ENCODE measurements around the gene CST7. TPM values are rescaled to one million over a fixed set of nuclear protein-coding genes. Genes with fewer than 3 reads are reported as not detected.

The CST7 gene
- polyA plus RNA-seq, 1 donor from 2014 or later: not detected

GRCh38 chr20:24962510-24962909, 13.4 kb downstream of the CST7 start:
- no peaks in the 10 kb centered on the region for H3K27me3 ChIP-seq (ENCODE audit: insufficient read depth, low read depth, low read length)
- no peaks in the 10 kb centered on the region for H3F3A ChIP-seq (ENCODE audit: insufficient read depth, low read length, poor library complexity, severe bottlenecking)
- H4K20me1 ChIP-seq (ENCODE audit: insufficient read depth): no peaks in the 10 kb centered on the region
- H2AFZ ChIP-seq (ENCODE audit: low read depth, low read length): no peak overlapping the region
- H3K9me2 ChIP-seq (ENCODE audit: insufficient read depth, low read length): no peaks in the 10 kb centered on the region
- no peak overlapping the region for H3K4me2 ChIP-seq (ENCODE audit: low read length)
- peaks cover 18% of the 10 kb centered on the region for H3K36me3 ChIP-seq (ENCODE audit: insufficient read depth, low read length)
- no peak overlapping the region for H3K9ac ChIP-seq (ENCODE audit: low read length)
- H3K9me3 ChIP-seq (ENCODE audit: low read length): no peaks in the 10 kb centered on the region
- no peak overlapping the region for H3K4me3 ChIP-seq (ENCODE audit: low read length)
- H3K27ac ChIP-seq (ENCODE audit: low read length): no peak overlapping the region
- TF ChIP-seq TAF1 (IDR thresholded peaks at IDR 0.05; ENCODE audit: low read depth) (no peak), REST (IDR thresholded peaks at IDR 0.05; ENCODE audit: borderline replicate concordance) (no peak), MXI1 (conservative IDR thresholded peaks at IDR 0.05; ENCODE audit: poor library complexity, severe bottlenecking) (no peak), POLR2AphosphoS5 (IDR thresholded peaks at IDR 0.05) (no peak), EP300 (conservative IDR thresholded peaks at IDR 0.05; ENCODE audit: poor library complexity, severe bottlenecking) (no peak)
- no peaks in the 10 kb centered on the region for H3K79me2 ChIP-seq (replicated peaks; ENCODE audit: insufficient read depth, low read length)

GRCh38 chr20:24963672-24964505, 14.8 kb downstream of the CST7 start:
- no peaks in the 10 kb centered on the region for H3K9me2 ChIP-seq (ENCODE audit: insufficient read depth, low read length)

More at GRCh38 chr20:24963672-24964505, 14.8 kb downstream of the CST7 start:
- Histone ChIP-seq H3K27me3 (ENCODE audit: insufficient read depth, low read depth, low read length) (no peaks in the 10 kb centered on the region), H3K4me2 (ENCODE audit: low read length) (no peak overlapping the region), H3K9ac (ENCODE audit: low read length) (no peak overlapping the region), H4K20me1 (ENCODE audit: insufficient read depth) (no peaks in the 10 kb centered on the region), H3K27ac (ENCODE audit: low read length) (no peak overlapping the region), H2AFZ (ENCODE audit: low read depth, low read length) (no peak overlapping the region), H3F3A (ENCODE audit: insufficient read depth, low read length, poor library complexity, severe bottlenecking) (no peaks in the 10 kb centered on the region), H3K4me3 (ENCODE audit: low read length) (no peak overlapping the region), H3K79me2 (replicated peaks; ENCODE audit: insufficient read depth, low read length) (no peaks in the 10 kb centered on the region), H3K36me3 (ENCODE audit: insufficient read depth, low read length) (peaks cover 18% of the 10 kb centered on the region), H3K9me3 (ENCODE audit: low read length) (no peaks in the 10 kb centered on the region)
- TF ChIP-seq CTCF (IDR thresholded peaks at IDR 0.05; ENCODE audit: poor library complexity, severe bottlenecking) (no peak), MXI1 (conservative IDR thresholded peaks at IDR 0.05; ENCODE audit: poor library complexity, severe bottlenecking) (no peak), POLR2AphosphoS5 (IDR thresholded peaks at IDR 0.05) (no peak), EP300 (conservative IDR thresholded peaks at IDR 0.05; ENCODE audit: poor library complexity, severe bottlenecking) (no peak), TAF1 (IDR thresholded peaks at IDR 0.05; ENCODE audit: low read depth) (no peak), SMC3 (conservative IDR thresholded peaks at IDR 0.05; ENCODE audit: poor library complexity) (no peak), EZH2 (IDR thresholded peaks at IDR 0.05; ENCODE audit: borderline replicate concordance, insufficient read depth, low read length, poor library complexity, severe bottlenecking) (no peak)
